ACHN (cell line): Measurements from ENCODE around the gene CCDC69.

Experiments
- DNase-seq: peaks from one replicate; pipeline ENCODE4 v3.0.0-alpha.2; 2015
- in situ Hi-C: cut with HindIII; loops from 2 replicates; pipeline ENCODE4 v1.10.0; 2017; ENCODE audit warnings: low sequenced_read_pairs, low pct_ligation_motif_present, low pct_unique_long_range_greater_than_20kb

CCDC69 gene

GRCh38 chr5:151156507-151157420, 67.1 kb downstream of the CCDC69 start:
- DNase-seq, result no peak
- in situ Hi-C loops, result no loop called here

- no peak for DNase-seq
- in situ Hi-C loops, result no loop called here
Measured at GRCh38 chr5:151155775-151156506, 68.0 kb downstream of the CCDC69 start.

- in situ Hi-C loops, result no loop called here
Measured at GRCh38 chr5:151154931-151155774, 68.7 kb downstream of the CCDC69 start.

GRCh38 chr5:151153766-151154272, 70.1 kb downstream of the CCDC69 start:
- no peak for DNase-seq
- in situ Hi-C loops, result no loop called here

More at GRCh38 chr5:151154931-151155774, 68.7 kb downstream of the CCDC69 start:
- no peak for DNase-seq

- in situ Hi-C loops, result no loop called here
- DNase-seq, result no peak
Measured at GRCh38 chr5:151153300-151153699, 70.6 kb downstream of the CCDC69 start.

GRCh38 chr5:151151793-151152192, 72.1 kb downstream of the CCDC69 start:
- in situ Hi-C loops, result no loop called here
- DNase-seq, result no peak

- in situ Hi-C loops, result no loop called here
- DNase-seq, result no peak
Measured at GRCh38 chr5:151151263-151151660, 72.6 kb downstream of the CCDC69 start.

- DNase-seq, result no peak
- in situ Hi-C loops, result no loop called here
Measured at GRCh38 chr5:151150471-151151262, 73.2 kb downstream of the CCDC69 start.

GRCh38 chr5:151148583-151148982, 75.3 kb downstream of the CCDC69 start:
- DNase-seq, result no peak
- in situ Hi-C loops, result no loop called here

- in situ Hi-C loops, result no loop called here
- no peak for DNase-seq
Measured at GRCh38 chr5:151147033-151147432, 76.9 kb downstream of the CCDC69 start.

- DNase-seq, result no peak
- in situ Hi-C loops, result no loop called here
Measured at GRCh38 chr5:151146061-151146460, 77.8 kb downstream of the CCDC69 start.

GRCh38 chr5:151144922-151145321, 79.0 kb downstream of the CCDC69 start:
- in situ Hi-C loops, result no loop called here
- DNase-seq, result no peak

- DNase-seq, result no peak
- in situ Hi-C loops, result no loop called here
Measured at GRCh38 chr5:151144275-151144674, 79.6 kb downstream of the CCDC69 start.

- in situ Hi-C loops, result no loop called here
- no peak for DNase-seq
Measured at GRCh38 chr5:151143645-151144044, 80.2 kb downstream of the CCDC69 start.

GRCh38 chr5:151142933-151143332, 81.0 kb downstream of the CCDC69 start:
- DNase-seq, result no peak
- in situ Hi-C loops, result no loop called here

GRCh38 chr5:151141535-151141934, 82.4 kb downstream of the CCDC69 start:
- in situ Hi-C loops, result no loop called here
- no peak for DNase-seq

GRCh38 chr5:151140686-151141459, 83.0 kb downstream of the CCDC69 start:
- in situ Hi-C loops, result no loop called here

More at GRCh38 chr5:151140686-151141459, 83.0 kb downstream of the CCDC69 start:
- no peak for DNase-seq
